ENCODE data around the gene DGCR2. TPM values are rescaled to one million over a fixed set of nuclear protein-coding genes. Genes with fewer than 3 reads are reported as not detected.

Gene DGCR2
- total RNA-seq, 1 experiment from 2014 or later: 42.9 TPM

DNA sequence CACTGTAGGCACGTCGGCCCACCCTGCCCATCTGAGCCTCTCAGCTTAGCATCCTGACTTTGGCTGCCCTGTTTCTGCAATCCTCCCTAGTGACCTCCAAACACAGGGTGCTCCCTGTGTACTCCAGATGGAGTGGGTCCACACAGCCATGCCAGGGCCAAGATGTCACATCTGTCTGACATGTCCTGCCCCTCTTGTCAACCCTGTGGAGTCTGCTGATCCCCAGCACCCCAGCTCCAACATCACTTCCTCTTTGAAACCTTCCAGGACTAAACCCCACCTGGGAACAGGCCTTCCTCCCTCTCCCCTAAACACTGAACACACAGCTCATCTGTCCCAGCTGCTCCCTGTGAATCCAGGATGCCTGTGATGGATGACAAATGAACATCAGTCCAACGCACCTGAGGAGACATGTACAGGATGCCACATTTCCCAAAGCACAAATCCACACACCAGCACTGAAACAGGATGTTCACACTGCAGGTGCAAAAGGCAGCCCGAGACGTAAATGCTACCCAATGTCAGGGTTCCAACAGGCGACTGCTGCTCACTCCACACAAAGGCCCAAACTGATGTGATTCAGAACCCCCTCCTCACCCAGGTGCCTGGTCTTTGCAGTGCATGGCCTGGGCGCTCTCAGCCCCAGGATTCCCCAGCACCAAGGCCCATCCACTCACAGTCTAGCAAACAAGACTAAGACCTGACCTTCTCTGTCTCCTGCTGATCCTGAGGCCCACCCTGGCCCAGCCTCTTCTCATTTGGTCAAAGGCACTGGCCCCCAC lies 6.9 kb upstream of the DGCR2 start:
- intact Hi-C loops (cut with micrococcal nuclease): no loop called here
- Histone ChIP-seq H3K36me3 (ENCODE audit: control insufficient read depth in 1 of 2, insufficient read depth in 2 of 2, low read length in 2 of 2) (peaks cover 2 to 8% of the 10 kb centered on the region in 2 experiments; a peak in 2 of 4 replicates), H3K79me2 (ENCODE audit: insufficient read depth, low read length) (no peaks in the 10 kb centered on the region), H3K9ac (ENCODE audit: low read length) (no peak overlapping the region), H4K20me1 (ENCODE audit: insufficient read depth) (no peaks in the 10 kb centered on the region), H3K4me2 (ENCODE audit: low read length) (no peak overlapping the region), H3K27me3 (ENCODE audit: insufficient read depth, low read length) (no peaks in the 10 kb centered on the region), H2AFZ (ENCODE audit: low read depth, low read length, poor library complexity, severe bottlenecking) (no peak overlapping the region), H3K27ac (ENCODE audit: low read depth, low read length) (no peak overlapping the region), H3K4me3 (replicated peaks in 1 of 2; ENCODE audit: low read depth in 1 of 2, low read length in 2 of 2) (no peak overlapping the region), H3K9me3 (ENCODE audit: control insufficient read depth in 1 of 2, insufficient read depth in 1 of 2, low read depth in 1 of 2, low read length in 2 of 2) (no peaks in the 10 kb centered on the region), H3K9me2 (ENCODE audit: insufficient read depth) (no peaks in the 10 kb centered on the region), H3K4me1 (ENCODE audit: control insufficient read depth in 1 of 2, insufficient read depth in 2 of 2, low read length in 2 of 2) (no peaks in the 10 kb centered on the region)
- BruUV-seq (replicated peaks): no TSS peak
- DNase-seq (ENCODE audit: low read depth, low spot score): no peak
- ATAC-seq: no peak
- ChIA-PET CTCF (interaction anchor here (1.4 kb wide), 1 partner anchor 15 kb away, joined by 4 read pairs; the partner anchor contains the start of gene ESS2), POLR2A (no interaction called here), RAD21 (ENCODE audit: low non-redundant PET in 1 of 2, low total read pairs in 2 of 2, uncharacterized antibody in 2 of 2, unreplicated experiment in 2 of 2) (no interaction called here)
- TF ChIP-seq ZFX (IDR thresholded peaks at IDR 0.05): no peak
- TF ChIP-seq TCF7L2 (IDR thresholded peaks at IDR 0.05; ENCODE audit: borderline replicate concordance, extremely low read depth, insufficient read depth, insufficient read length): no peak

DNA sequence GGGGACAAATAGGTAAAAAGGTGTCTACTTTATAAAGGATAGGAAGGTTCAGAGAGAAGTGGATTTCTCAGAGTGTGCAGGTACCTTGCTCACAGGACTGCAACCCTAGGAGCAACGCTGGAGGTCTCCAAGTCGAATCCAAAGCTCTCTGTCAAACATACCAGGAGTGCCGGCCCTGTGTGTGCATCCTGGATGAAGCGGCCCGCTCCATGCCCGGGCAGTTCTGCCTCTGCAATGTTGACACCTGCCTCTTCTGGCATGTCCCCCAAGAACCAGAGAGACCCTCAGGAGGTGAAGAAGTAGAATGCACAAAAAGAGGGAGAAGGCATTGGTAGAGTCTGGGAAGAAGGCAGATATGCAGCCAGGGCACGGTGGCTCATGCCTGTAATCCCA lies 5.8 kb upstream of the DGCR2 start:
- CTCF ChIA-PET: interaction anchor here (1.0 to 1.6 kb wide), 2 partner anchors 10 to 16 kb away, joined by 4 read pairs; partner anchors contain the start of gene ESS2
- no peak for TF ChIP-seq SIN3A (IDR thresholded peaks at IDR 0.05; ENCODE audit: low read depth)
- TF ChIP-seq POLR2A (IDR thresholded peaks at IDR 0.05; ENCODE audit: borderline replicate concordance, extremely low read depth, insufficient read depth, insufficient read length): no peak
- TF ChIP-seq CEBPB (IDR thresholded peaks at IDR 0.05; ENCODE audit: low read depth): no peak
- TF ChIP-seq, protein P1, sequence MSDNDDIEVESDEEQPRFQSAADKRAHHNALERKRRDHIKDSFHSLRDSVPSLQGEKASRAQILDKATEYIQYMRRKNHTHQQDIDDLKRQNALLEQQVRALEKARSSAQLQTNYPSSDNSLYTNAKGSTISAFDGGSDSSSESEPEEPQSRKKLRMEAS (IDR thresholded peaks at IDR 0.05): no peak
- no peak for TF ChIP-seq SP1 (IDR thresholded peaks at IDR 0.05; ENCODE audit: low read depth)
- TF ChIP-seq ELF1 (IDR thresholded peaks at IDR 0.05; ENCODE audit: borderline replicate concordance, low read depth): no peak
- TF ChIP-seq, protein P2, sequence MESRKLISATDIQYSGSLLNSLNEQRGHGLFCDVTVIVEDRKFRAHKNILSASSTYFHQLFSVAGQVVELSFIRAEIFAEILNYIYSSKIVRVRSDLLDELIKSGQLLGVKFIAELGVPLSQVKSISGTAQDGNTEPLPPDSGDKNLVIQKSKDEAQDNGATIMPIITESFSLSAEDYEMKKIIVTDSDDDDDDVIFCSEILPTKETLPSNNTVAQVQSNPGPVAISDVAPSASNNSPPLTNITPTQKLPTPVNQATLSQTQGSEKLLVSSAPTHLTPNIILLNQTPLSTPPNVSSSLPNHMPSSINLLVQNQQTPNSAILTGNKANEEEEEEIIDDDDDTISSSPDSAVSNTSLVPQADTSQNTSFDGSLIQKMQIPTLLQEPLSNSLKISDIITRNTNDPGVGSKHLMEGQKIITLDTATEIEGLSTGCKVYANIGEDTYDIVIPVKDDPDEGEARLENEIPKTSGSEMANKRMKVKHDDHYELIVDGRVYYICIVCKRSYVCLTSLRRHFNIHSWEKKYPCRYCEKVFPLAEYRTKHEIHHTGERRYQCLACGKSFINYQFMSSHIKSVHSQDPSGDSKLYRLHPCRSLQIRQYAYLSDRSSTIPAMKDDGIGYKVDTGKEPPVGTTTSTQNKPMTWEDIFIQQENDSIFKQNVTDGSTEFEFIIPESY (IDR thresholded peaks at IDR 0.05; ENCODE audit: extremely low read depth, insufficient replicate concordance, low read length): no peak
- TF ChIP-seq EGR1 (IDR thresholded peaks at IDR 0.05; ENCODE audit: low read depth): no peak
- TF ChIP-seq, protein P3, sequence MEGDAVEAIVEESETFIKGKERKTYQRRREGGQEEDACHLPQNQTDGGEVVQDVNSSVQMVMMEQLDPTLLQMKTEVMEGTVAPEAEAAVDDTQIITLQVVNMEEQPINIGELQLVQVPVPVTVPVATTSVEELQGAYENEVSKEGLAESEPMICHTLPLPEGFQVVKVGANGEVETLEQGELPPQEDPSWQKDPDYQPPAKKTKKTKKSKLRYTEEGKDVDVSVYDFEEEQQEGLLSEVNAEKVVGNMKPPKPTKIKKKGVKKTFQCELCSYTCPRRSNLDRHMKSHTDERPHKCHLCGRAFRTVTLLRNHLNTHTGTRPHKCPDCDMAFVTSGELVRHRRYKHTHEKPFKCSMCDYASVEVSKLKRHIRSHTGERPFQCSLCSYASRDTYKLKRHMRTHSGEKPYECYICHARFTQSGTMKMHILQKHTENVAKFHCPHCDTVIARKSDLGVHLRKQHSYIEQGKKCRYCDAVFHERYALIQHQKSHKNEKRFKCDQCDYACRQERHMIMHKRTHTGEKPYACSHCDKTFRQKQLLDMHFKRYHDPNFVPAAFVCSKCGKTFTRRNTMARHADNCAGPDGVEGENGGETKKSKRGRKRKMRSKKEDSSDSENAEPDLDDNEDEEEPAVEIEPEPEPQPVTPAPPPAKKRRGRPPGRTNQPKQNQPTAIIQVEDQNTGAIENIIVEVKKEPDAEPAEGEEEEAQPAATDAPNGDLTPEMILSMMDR (IDR thresholded peaks at IDR 0.05 in 2 of 3, conservative IDR thresholded peaks at IDR 0.05 in 1 of 3; ENCODE audit: borderline replicate concordance in 1 of 3, insufficient read depth in 1 of 3, low read depth in 2 of 3, low read length in 2 of 3): no peak
- TF ChIP-seq, protein P4, sequence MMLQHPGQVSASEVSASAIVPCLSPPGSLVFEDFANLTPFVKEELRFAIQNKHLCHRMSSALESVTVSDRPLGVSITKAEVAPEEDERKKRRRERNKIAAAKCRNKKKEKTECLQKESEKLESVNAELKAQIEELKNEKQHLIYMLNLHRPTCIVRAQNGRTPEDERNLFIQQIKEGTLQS (IDR thresholded peaks at IDR 0.05): no peak
- no peak for TF ChIP-seq ZFX (IDR thresholded peaks at IDR 0.05)
- TF ChIP-seq EZH2phosphoT487 (IDR thresholded peaks at IDR 0.05; ENCODE audit: borderline replicate concordance): no peak
- TF ChIP-seq RAD21 (IDR thresholded peaks at IDR 0.05; ENCODE audit: low read depth): no peak
- no peak for TF ChIP-seq TCF7L2 (IDR thresholded peaks at IDR 0.05; ENCODE audit: borderline replicate concordance, extremely low read depth, insufficient read depth, insufficient read length)
- no peak for TF ChIP-seq FOSL1 (IDR thresholded peaks at IDR 0.05; ENCODE audit: low read depth)
- no peak for TF ChIP-seq POLR2AphosphoS5 (IDR thresholded peaks at IDR 0.05; ENCODE audit: low read depth, low read length)

More for the DNA sequence above, 5.8 kb upstream of the DGCR2 start:
- Histone ChIP-seq H3K4me2 (ENCODE audit: low read length) (no peak overlapping the region), H3K9me2 (ENCODE audit: insufficient read depth) (no peaks in the 10 kb centered on the region), H3K27me3 (ENCODE audit: insufficient read depth, low read length) (no peaks in the 10 kb centered on the region), H2AFZ (ENCODE audit: low read depth, low read length, poor library complexity, severe bottlenecking) (no peak overlapping the region), H3K4me3 (replicated peaks in 1 of 2; ENCODE audit: low read depth in 1 of 2, low read length in 2 of 2) (no peak overlapping the region), H3K27ac (ENCODE audit: low read depth, low read length) (no peak overlapping the region), H3K4me1 (ENCODE audit: control insufficient read depth in 1 of 2, insufficient read depth in 2 of 2, low read length in 2 of 2) (peaks cover 0 to 3% of the 10 kb centered on the region in 2 experiments; a peak in 2 of 4 replicates), H3K9ac (ENCODE audit: low read length) (no peak overlapping the region), H3K79me2 (ENCODE audit: insufficient read depth, low read length) (no peaks in the 10 kb centered on the region), H4K20me1 (ENCODE audit: insufficient read depth) (no peaks in the 10 kb centered on the region), H3K36me3 (ENCODE audit: control insufficient read depth in 1 of 2, insufficient read depth in 2 of 2, low read length in 2 of 2) (0 out of 4 replicates have a peak, but pooled peaks cover 0 to 2% of the 10 kb centered on the region in 2 experiments), H3K9me3 (ENCODE audit: control insufficient read depth in 1 of 2, insufficient read depth in 1 of 2, low read depth in 1 of 2, low read length in 2 of 2) (no peaks in the 10 kb centered on the region)
- BruUV-seq (replicated peaks): no TSS peak
- DNase-seq (ENCODE audit: low read depth, low spot score) (no peak), ATAC-seq (no peak)
- ChIA-PET RAD21 (ENCODE audit: low non-redundant PET in 1 of 2, low total read pairs in 2 of 2, uncharacterized antibody in 2 of 2, unreplicated experiment in 2 of 2) (no interaction called here), POLR2A (no interaction called here)
- intact Hi-C loops (cut with micrococcal nuclease): no loop called here
